HepG2 (cell line): ENCODE results near the gene GDF11. TPM values are rescaled to one million over a fixed set of nuclear protein-coding genes. Genes with fewer than 3 reads are reported as not detected.

Experiments
- AHR ChIP-seq: IDR thresholded peaks from 2 replicates; pipeline ENCODE4 v1.6.1; 2018; ENCODE audit warnings: missing genetic modification reagents, missing compliant biosample characterization
- AKAP8 ChIP-seq: sonication (generic); formaldehyde crosslinking; IDR thresholded peaks from 2 replicates; pipeline ENCODE4 v1.5.1; 2020; ENCODE audit warnings: mild to moderate bottlenecking, missing genetic modification reagents
- BRD4 ChIP-seq: sonication (generic); formaldehyde crosslinking; IDR thresholded peaks from 2 replicates; pipeline ENCODE4 v1.4.0; 2020; ENCODE audit warnings: missing genetic modification reagents
- CHD2 ChIP-seq: IDR thresholded peaks from 2 replicates; pipeline ENCODE4 v1.6.1; 2011; ENCODE audit warnings: low read depth, low read length, improper control_type of control experiment
- FLYWCH1 ChIP-seq: sonication (generic); formaldehyde crosslinking; IDR thresholded peaks from 2 replicates; pipeline ENCODE4 v1.8.1; 2023; ENCODE audit warnings: mild to moderate bottlenecking, missing genetic modification reagents
- HHEX ChIP-seq: IDR thresholded peaks from 2 replicates; pipeline ENCODE4 v1.6.1; 2016; ENCODE audit warnings: control low read depth
- HNRNPK ChIP-seq: fragments of 200-400 bp; formaldehyde crosslinking; IDR thresholded peaks from 2 replicates; pipeline ENCODE4 v1.6.1; 2018; ENCODE audit warnings: low read length, low read depth, moderate library complexity, mild to moderate bottlenecking; ENCODE audit not compliant: poor library complexity, severe bottlenecking
- KDM5B ChIP-seq: sonication (generic); formaldehyde crosslinking; IDR thresholded peaks from 2 replicates; pipeline ENCODE4 v1.4.0; 2020; ENCODE audit warnings: missing genetic modification reagents, mild to moderate bottlenecking, borderline replicate concordance
- MIER3 ChIP-seq: IDR thresholded peaks from 2 replicates; pipeline ENCODE4 v1.6.1; 2016; ENCODE audit warnings: missing compliant biosample characterization, borderline replicate concordance
- NFIB ChIP-seq: sonication (generic); formaldehyde crosslinking; IDR thresholded peaks from 2 replicates; pipeline ENCODE4 v1.9.0; 2021; ENCODE audit warnings: missing genetic modification reagents, mild to moderate bottlenecking, borderline replicate concordance
- PLRG1 ChIP-seq: fragments of 450-650 bp; conservative IDR thresholded peaks from 2 replicates; pipeline ENCODE4 v1.6.1; 2016
- POLR2AphosphoS5 ChIP-seq: IDR thresholded peaks from 2 replicates; pipeline ENCODE4 v1.6.1; 2012; ENCODE audit warnings: low read depth, low read length
- PRMT3 ChIP-seq: sonication (generic); formaldehyde crosslinking; IDR thresholded peaks from 2 replicates; pipeline ENCODE4 v1.8.1; 2022; ENCODE audit warnings: low read depth, mild to moderate bottlenecking, moderate library complexity, missing genetic modification reagents, borderline replicate concordance
- RAD21 ChIP-seq: fragments of 450-650 bp; formaldehyde crosslinking; IDR thresholded peaks from 2 replicates; pipeline ENCODE4 v1.5.0; 2020; ENCODE audit warnings: mild to moderate bottlenecking
- RCOR2 ChIP-seq: IDR thresholded peaks from 2 replicates; pipeline ENCODE4 v1.6.1; 2016; ENCODE audit warnings: missing biosample characterization, missing genetic modification reagents
- RNF219 ChIP-seq: sonication (generic); formaldehyde crosslinking; IDR thresholded peaks from 2 replicates; pipeline ENCODE4 v1.5.0; 2020; ENCODE audit warnings: mild to moderate bottlenecking, missing genetic modification reagents
- SPEN ChIP-seq: sonication (generic); formaldehyde crosslinking; IDR thresholded peaks from 2 replicates; pipeline ENCODE4 v1.5.1; 2020; ENCODE audit warnings: low read depth, mild to moderate bottlenecking, missing genetic modification reagents
- TGIF2 ChIP-seq: IDR thresholded peaks from 2 replicates; pipeline ENCODE4 v1.6.1; 2016; ENCODE audit warnings: control low read depth, missing compliant biosample characterization
- ZFP41 ChIP-seq: sonication (generic); formaldehyde crosslinking; IDR thresholded peaks from 2 replicates; pipeline ENCODE4 v1.4.0; 2020; ENCODE audit warnings: mild to moderate bottlenecking, missing genetic modification reagents, borderline replicate concordance
- ZNF530 ChIP-seq: sonication (generic); formaldehyde crosslinking; IDR thresholded peaks from 2 replicates; pipeline ENCODE4 v1.5.0; 2020; ENCODE audit warnings: low read depth, mild to moderate bottlenecking, missing genetic modification reagents
- polyA plus RNA-seq, 8 experiments: library from polyadenylated mRNA; depleted of rRNA in 3 of 8; stranded (reverse) in 7 of 8; unstranded in 1 of 8; fragments of >200 nt; fragmentation: Illumina TruSeq in 4 of 8; extraction: Trizol in 4 of 8; gene quantifications; 2 replicates each; pipeline versions ENCODE4 v1.2.1 to v1.2.3, GENCODE V29; 2011 to 2016; ENCODE audit warnings: low read depth in 4 of 8, missing spikeins in 1 of 8, mixed read lengths in 1 of 8; ENCODE audit not compliant: insufficient read depth in 1 of 8
- total RNA-seq, 5 experiments: library from RNA; depleted of rRNA; stranded (reverse); fragments of >200 nt; fragmentation: Illumina TruSeq; extraction: Trizol; gene quantifications; 2 replicates each; pipeline ENCODE4 v1.2.3, GENCODE V29; 2016; ENCODE audit warnings: low read depth in 1 of 5
- TF ChIP-seq, protein P1 (sequence below): sonication (generic); formaldehyde crosslinking; IDR thresholded peaks from 2 replicates; pipeline ENCODE4 v1.5.0; 2020; ENCODE audit warnings: mild to moderate bottlenecking, missing genetic modification reagents, moderate library complexity
- TF ChIP-seq, protein P2 (sequence below): sonication (generic); formaldehyde crosslinking; IDR thresholded peaks from 2 replicates; pipeline ENCODE4 v1.8.1; 2022; ENCODE audit warnings: low read depth, mild to moderate bottlenecking, missing genetic modification reagents
- TF ChIP-seq, protein P3 (sequence below): sonication (generic); formaldehyde crosslinking; IDR thresholded peaks from 2 replicates; pipeline ENCODE4 v1.5.1; 2020; ENCODE audit warnings: missing genetic modification reagents, mild to moderate bottlenecking, borderline replicate concordance

Gene GDF11
- total and polyA plus RNA-seq, 2 of the 13 experiments (the other 11 are each of a cell fraction or from before 2014, with no cell fraction given) = 0.63 to 1.5 TPM

DNA sequence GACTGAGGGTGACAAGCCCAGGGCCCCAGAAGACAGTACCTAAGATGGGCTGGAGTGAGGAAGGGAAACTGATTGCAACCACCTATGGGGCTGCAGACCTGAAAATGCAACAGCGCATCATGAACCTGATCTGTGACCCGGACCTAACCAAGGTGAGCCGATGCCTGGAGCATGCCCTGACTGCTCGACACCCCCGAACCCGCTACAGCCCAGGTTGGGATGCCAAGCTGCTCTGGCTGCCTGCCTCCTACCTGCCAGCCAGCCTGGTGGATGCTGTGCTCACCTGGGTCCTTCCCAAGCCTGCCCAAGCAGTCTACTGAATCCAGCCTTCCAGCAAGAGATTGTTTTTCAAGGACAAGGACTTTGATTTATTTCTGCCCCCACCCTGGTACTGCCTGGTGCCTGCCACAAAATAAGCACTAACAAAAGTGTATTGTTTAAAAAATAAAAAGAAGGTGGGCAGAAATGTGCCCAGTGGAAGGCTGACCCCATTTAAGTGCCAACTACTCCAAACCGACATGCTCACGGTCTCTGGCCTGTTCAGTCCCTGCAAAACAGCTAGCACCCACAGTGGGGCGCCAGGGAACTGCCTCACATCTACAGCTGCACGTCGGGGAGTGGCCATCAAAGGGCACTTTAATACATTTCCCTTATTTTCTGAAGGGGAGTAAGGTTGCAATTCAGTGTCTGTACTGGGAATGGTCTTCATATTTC is 18.5 kb upstream of the GDF11 start (continued):
- TF ChIP-seq HNRNPK = no peak
- TF ChIP-seq, protein P1, sequence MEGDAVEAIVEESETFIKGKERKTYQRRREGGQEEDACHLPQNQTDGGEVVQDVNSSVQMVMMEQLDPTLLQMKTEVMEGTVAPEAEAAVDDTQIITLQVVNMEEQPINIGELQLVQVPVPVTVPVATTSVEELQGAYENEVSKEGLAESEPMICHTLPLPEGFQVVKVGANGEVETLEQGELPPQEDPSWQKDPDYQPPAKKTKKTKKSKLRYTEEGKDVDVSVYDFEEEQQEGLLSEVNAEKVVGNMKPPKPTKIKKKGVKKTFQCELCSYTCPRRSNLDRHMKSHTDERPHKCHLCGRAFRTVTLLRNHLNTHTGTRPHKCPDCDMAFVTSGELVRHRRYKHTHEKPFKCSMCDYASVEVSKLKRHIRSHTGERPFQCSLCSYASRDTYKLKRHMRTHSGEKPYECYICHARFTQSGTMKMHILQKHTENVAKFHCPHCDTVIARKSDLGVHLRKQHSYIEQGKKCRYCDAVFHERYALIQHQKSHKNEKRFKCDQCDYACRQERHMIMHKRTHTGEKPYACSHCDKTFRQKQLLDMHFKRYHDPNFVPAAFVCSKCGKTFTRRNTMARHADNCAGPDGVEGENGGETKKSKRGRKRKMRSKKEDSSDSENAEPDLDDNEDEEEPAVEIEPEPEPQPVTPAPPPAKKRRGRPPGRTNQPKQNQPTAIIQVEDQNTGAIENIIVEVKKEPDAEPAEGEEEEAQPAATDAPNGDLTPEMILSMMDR (CRISPR knock-in tag) = peak; percentile 79
- no peak for TF ChIP-seq CHD2
- TF ChIP-seq ZNF530 = no peak
- no peak for TF ChIP-seq KDM5B (CRISPR knock-in tag)
- no peak for TF ChIP-seq POLR2AphosphoS5
- TF ChIP-seq, protein P2, sequence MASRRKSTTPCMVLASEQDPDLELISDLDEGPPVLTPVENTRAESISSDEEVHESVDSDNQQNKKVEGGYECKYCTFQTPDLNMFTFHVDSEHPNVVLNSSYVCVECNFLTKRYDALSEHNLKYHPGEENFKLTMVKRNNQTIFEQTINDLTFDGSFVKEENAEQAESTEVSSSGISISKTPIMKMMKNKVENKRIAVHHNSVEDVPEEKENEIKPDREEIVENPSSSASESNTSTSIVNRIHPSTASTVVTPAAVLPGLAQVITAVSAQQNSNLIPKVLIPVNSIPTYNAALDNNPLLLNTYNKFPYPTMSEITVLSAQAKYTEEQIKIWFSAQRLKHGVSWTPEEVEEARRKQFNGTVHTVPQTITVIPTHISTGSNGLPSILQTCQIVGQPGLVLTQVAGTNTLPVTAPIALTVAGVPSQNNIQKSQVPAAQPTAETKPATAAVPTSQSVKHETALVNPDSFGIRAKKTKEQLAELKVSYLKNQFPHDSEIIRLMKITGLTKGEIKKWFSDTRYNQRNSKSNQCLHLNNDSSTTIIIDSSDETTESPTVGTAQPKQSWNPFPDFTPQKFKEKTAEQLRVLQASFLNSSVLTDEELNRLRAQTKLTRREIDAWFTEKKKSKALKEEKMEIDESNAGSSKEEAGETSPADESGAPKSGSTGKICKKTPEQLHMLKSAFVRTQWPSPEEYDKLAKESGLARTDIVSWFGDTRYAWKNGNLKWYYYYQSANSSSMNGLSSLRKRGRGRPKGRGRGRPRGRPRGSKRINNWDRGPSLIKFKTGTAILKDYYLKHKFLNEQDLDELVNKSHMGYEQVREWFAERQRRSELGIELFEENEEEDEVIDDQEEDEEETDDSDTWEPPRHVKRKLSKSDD (CRISPR knock-in tag) = no peak
- no peak for TF ChIP-seq TGIF2 (CRISPR knock-in tag)
- no peak for TF ChIP-seq ZFP41 (CRISPR knock-in tag)
- no peak for TF ChIP-seq PRMT3 (CRISPR knock-in tag)
- TF ChIP-seq NFIB = no peak
- peak; percentile 69 for TF ChIP-seq RAD21 (CRISPR knock-in tag)
- TF ChIP-seq, protein P3, sequence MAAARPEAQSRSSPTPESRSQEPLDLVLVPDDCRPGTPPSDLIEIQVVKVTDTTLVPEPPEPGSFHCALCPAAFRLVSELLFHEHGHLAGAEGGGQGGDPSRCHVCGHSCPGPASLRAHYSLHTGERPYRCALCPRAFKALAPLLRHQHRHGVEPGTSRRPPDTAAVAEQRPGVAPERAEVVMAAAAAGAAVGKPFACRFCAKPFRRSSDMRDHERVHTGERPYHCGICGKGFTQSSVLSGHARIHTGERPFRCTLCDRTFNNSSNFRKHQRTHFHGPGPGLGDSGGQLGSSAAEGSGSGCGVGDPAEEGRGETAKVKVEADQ = no peak
- TF ChIP-seq AHR (CRISPR knock-in tag) = no peak
- TF ChIP-seq SPEN = no peak
- TF ChIP-seq MIER3 (CRISPR knock-in tag) = no peak
- no peak for TF ChIP-seq AKAP8 (CRISPR knock-in tag)
- no peak for TF ChIP-seq RNF219 (CRISPR knock-in tag)
- no peak for TF ChIP-seq BRD4 (CRISPR knock-in tag)
- no peak for TF ChIP-seq HHEX (CRISPR knock-in tag)
- TF ChIP-seq RCOR2 (CRISPR knock-in tag) = no peak
- TF ChIP-seq PLRG1 = no peak
- no peak for TF ChIP-seq FLYWCH1 (CRISPR knock-in tag)
